Panc1 (cell line): ENCODE measurements around the gene WWOX. TPM values are rescaled to one million over a fixed set of nuclear protein-coding genes. Genes with fewer than 3 reads are reported as not detected.

Experiments
- ATAC-seq: fragments of 200-7000 bp; cut with Tn5 transposase; 2 replicates; pipeline ENCODE4 v1.9.1; 2020; ENCODE audit warnings: mild to moderate bottlenecking, moderate library complexity
- BruUV-seq: library from RNA; stranded (reverse); fragments of 400-500 nt; replicated peaks from 2 replicates; lab custom pipeline; 2021; lab: Mats Ljungman, UMichigan
- CTCF ChIA-PET: fragments of 300-600 bp; sonication (Branson Sonifier 250); formaldehyde crosslinking; loops from one replicate; lab custom pipeline; 2022; ENCODE audit warnings: antibody characterized with exemption; lab: Charles Lee
- POLR2A ChIA-PET: fragments of 300-600 bp; sonication (Branson Sonifier 250); formaldehyde crosslinking; loops from one replicate; lab custom pipeline; 2022; ENCODE audit warnings: antibody characterized with exemption; lab: Charles Lee
- DNase-seq: peaks from one replicate; pipeline ENCODE4 v3.0.0-alpha.2; 2010; ENCODE audit warnings: low read depth, low spot score
- H3K27ac ChIP-seq: 2 replicates; pipeline ENCODE4 v1.5.1; 2011; ENCODE audit warnings: mild to moderate bottlenecking, low read length, inconsistent platforms
- H3K27me3 ChIP-seq: fragments of 200-500 bp; sonication (Bioruptor generic); 2 replicates; pipeline ENCODE4 v1.6.0; 2014; ENCODE audit warnings: low read length, inconsistent platforms; ENCODE audit not compliant: control insufficient read depth, insufficient read depth
- H3K36me3 ChIP-seq: fragments of 200-500 bp; sonication (Bioruptor generic); 2 replicates; pipeline ENCODE4 v1.5.1; 2014; ENCODE audit warnings: inconsistent platforms, mild to moderate bottlenecking, low read length, moderate library complexity; ENCODE audit not compliant: control insufficient read depth, insufficient read depth
- H3K4me1 ChIP-seq: 2 replicates; pipeline ENCODE4 v1.5.1; 2011; ENCODE audit warnings: inconsistent platforms, mild to moderate bottlenecking, low read length, moderate library complexity; ENCODE audit not compliant: control insufficient read depth, insufficient read depth
- H3K4me3 ChIP-seq, 2 experiments: 2 replicates each; pipeline ENCODE4 v1.5.1; 2011 to 2012; ENCODE audit warnings: low read depth in 2 of 2, low read length in 2 of 2, mild to moderate bottlenecking in 2 of 2, inconsistent platforms in 1 of 2, moderate library complexity in 1 of 2
- H3K9me3 ChIP-seq: fragments of 200-500 bp; sonication (Bioruptor generic); 2 replicates; pipeline ENCODE4 v1.5.1; 2014; ENCODE audit warnings: low read depth, mild to moderate bottlenecking, inconsistent platforms, low read length, moderate library complexity; ENCODE audit not compliant: control insufficient read depth, insufficient read depth
- CTCF ChIP-seq: fragments of 450-650 bp; IDR thresholded peaks from 2 replicates; pipeline ENCODE4 v1.5.1; 2017; ENCODE audit warnings: mild to moderate bottlenecking
- POLR2AphosphoS5 ChIP-seq: IDR thresholded peaks from 2 replicates; pipeline ENCODE4 v1.6.1; 2012; ENCODE audit warnings: mild to moderate bottlenecking, low read depth, low read length, moderate library complexity
- REST ChIP-seq, 2 experiments: IDR thresholded peaks; 2 replicates each; pipeline ENCODE4 v1.6.1; 2011 to 2012; ENCODE audit warnings: low read depth in 2 of 2, control low read depth in 1 of 2, low read length in 1 of 2, mild to moderate bottlenecking in 1 of 2, moderate library complexity in 1 of 2; ENCODE audit not compliant: insufficient read depth in 1 of 2
- SIN3A ChIP-seq: IDR thresholded peaks from 2 replicates; pipeline ENCODE4 v1.6.1; 2012; ENCODE audit warnings: low read depth, mild to moderate bottlenecking, low read length, moderate library complexity, borderline replicate concordance; ENCODE audit not compliant: insufficient read depth
- TCF7L2 ChIP-seq: IDR thresholded peaks from 2 replicates; pipeline ENCODE4 v1.6.1; 2011; ENCODE audit warnings: mild to moderate bottlenecking, low read depth, low read length, inconsistent platforms
- in situ Hi-C: cut with HindIII; loops from 2 replicates; pipeline ENCODE4 v1.10.0; 2016; ENCODE audit warnings: low sequenced_read_pairs, low pct_unique_long_range_greater_than_20kb
- intact Hi-C: fragments of 100-400 bp; cut with micrococcal nuclease; formaldehyde crosslinking; loops from one replicate; pipeline ENCODE4 v1.10.0; 2022; ENCODE audit not compliant: unreplicated experiment
- total RNA-seq: library from RNA; stranded (reverse); gene quantifications from one replicate; pipeline ENCODE4 v1.2.1, GENCODE V29; 2021; ENCODE audit not compliant: unreplicated experiment

The WWOX gene
- total RNA-seq, 1 experiment from 2014 or later, result 12.5 TPM

- Histone ChIP-seq H3K27me3 (no peaks in the 10 kb centered on the region), H3K4me1 (no peaks in the 10 kb centered on the region), H3K27ac (no peak overlapping the region), H3K36me3 (no peaks in the 10 kb centered on the region), H3K4me3 (no peak overlapping the region), H3K9me3 (no peaks in the 10 kb centered on the region)
- ChIA-PET POLR2A (no interaction called here), CTCF (no interaction called here)
- TF ChIP-seq CTCF, result no peak
- no peak for TF ChIP-seq TCF7L2
- TF ChIP-seq SIN3A, result no peak
- no peak for TF ChIP-seq POLR2AphosphoS5
- no peak for TF ChIP-seq REST (IDR thresholded peaks at IDR 0.05; ENCODE audit: insufficient read depth in 1 of 2, low read depth in 2 of 2, low read length in 1 of 2)
- no TSS peak for BruUV-seq
- intact Hi-C loops (no loop called here), in situ Hi-C loops (no loop called here)
- no peak for ATAC-seq
- DNase-seq, result no peak
Measured at GRCh38 chr16:78237841-78238240, 138.4 kb downstream of the WWOX start.

- BruUV-seq, result no TSS peak
- no peaks in the 10 kb centered on the region for H3K4me1 ChIP-seq
- no peak overlapping the region for H3K27ac ChIP-seq
- ATAC-seq, result no peak
- in situ Hi-C loops (no loop called here), intact Hi-C loops (no loop called here)
- H3K36me3 ChIP-seq, result no peaks in the 10 kb centered on the region
- no peaks in the 10 kb centered on the region for H3K27me3 ChIP-seq
- H3K4me3 ChIP-seq, result no peak overlapping the region
- ChIA-PET CTCF (no interaction called here), POLR2A (interaction anchor here (0.6 kb wide), 1 partner anchor 585 kb away, joined by 3 read pairs; no protein-coding TSS in a partner anchor)
- TF ChIP-seq REST (IDR thresholded peaks at IDR 0.05; ENCODE audit: insufficient read depth in 1 of 2, low read depth in 2 of 2, low read length in 1 of 2), result no peak
- H3K9me3 ChIP-seq, result no peaks in the 10 kb centered on the region
- no peak for DNase-seq
Measured at GRCh38 chr16:78240459-78241222, 141.2 kb downstream of the WWOX start.
